Keratinocyte (primary cell): ENCODE data around the gene IFT25. TPM values are rescaled to one million over a fixed set of nuclear protein-coding genes. Genes with fewer than 3 reads are reported as not detected.

Experiments used
- DNase-seq: peaks from one replicate; pipeline ENCODE4 v3.0.0-alpha.2; 2011; ENCODE audit warnings: low read depth, missing footprints, low spot score
- FAIRE-seq: peaks from 2 replicates; lab custom pipeline; 2011; peaks lifted over from hg19 to GRCh38; lab: Jason Lieb, UNC
- H2AFZ ChIP-seq: 2 replicates; pipeline ENCODE4 v1.6.0; 2012; ENCODE audit warnings: low read length, control low read depth, inconsistent platforms; ENCODE audit not compliant: control insufficient read depth
- H3K27ac ChIP-seq: 2 replicates; pipeline ENCODE4 v1.5.1; 2011; ENCODE audit warnings: low read length; ENCODE audit not compliant: control insufficient read depth, insufficient read depth
- H3K27me3 ChIP-seq: 3 replicates; pipeline ENCODE4 v1.6.0; 2011; ENCODE audit warnings: low read length; ENCODE audit not compliant: control insufficient read depth, insufficient read depth; ENCODE audit errors: extremely low read depth
- H3K36me3 ChIP-seq, 2 experiments: 2 replicates in 1 of 2; 3 replicates in 1 of 2; pipeline ENCODE4 v1.5.1; 2011; ENCODE audit warnings: low read length in 2 of 2, mild to moderate bottlenecking in 1 of 2; ENCODE audit not compliant: control insufficient read depth in 2 of 2, insufficient read depth in 2 of 2; ENCODE audit errors: extremely low read depth in 1 of 2
- H3K4me1 ChIP-seq: 3 replicates; pipeline ENCODE4 v1.5.1; 2011; ENCODE audit warnings: low read length; ENCODE audit not compliant: control insufficient read depth, insufficient read depth; ENCODE audit errors: extremely low read depth
- H3K4me2 ChIP-seq: 3 replicates; pipeline ENCODE4 v1.6.0; 2011; ENCODE audit warnings: low read depth, low read length; ENCODE audit not compliant: control insufficient read depth, insufficient read depth; ENCODE audit errors: extremely low read depth
- H3K4me3 ChIP-seq, 3 experiments: fragments of 200-600 bp in 1 of 3; sonication (generic) in 1 of 3; 2 replicates in 2 of 3; 3 replicates in 1 of 3; pipeline ENCODE4 v1.5.1; 2011 to 2016; ENCODE audit warnings: low read length in 3 of 3, mild to moderate bottlenecking in 3 of 3, control low read depth in 2 of 3, inconsistent platforms in 1 of 3, low read depth in 1 of 3, mixed read lengths in 1 of 3, mixed run types in 1 of 3, moderate library complexity in 1 of 3; ENCODE audit not compliant: control insufficient read depth in 2 of 3, insufficient read depth in 2 of 3; ENCODE audit errors: extremely low read depth in 1 of 3
- H3K79me2 ChIP-seq: 2 replicates; pipeline ENCODE4 v1.6.0; 2012; ENCODE audit warnings: low read length; ENCODE audit not compliant: control insufficient read depth, insufficient read depth
- H3K9ac ChIP-seq: 3 replicates; pipeline ENCODE4 v1.6.0; 2011; ENCODE audit warnings: low read length; ENCODE audit not compliant: control insufficient read depth, insufficient read depth; ENCODE audit errors: extremely low read depth
- H3K9me1 ChIP-seq: 3 replicates; pipeline ENCODE4 v1.6.0; 2011; ENCODE audit warnings: low read length; ENCODE audit not compliant: control insufficient read depth, insufficient read depth; ENCODE audit errors: extremely low read depth
- H3K9me3 ChIP-seq: 2 replicates; pipeline ENCODE4 v1.5.1; 2012; ENCODE audit warnings: low read depth, low read length; ENCODE audit not compliant: control insufficient read depth
- H4K20me1 ChIP-seq: 3 replicates; pipeline ENCODE4 v1.6.0; 2011; ENCODE audit warnings: low read length; ENCODE audit not compliant: control insufficient read depth, insufficient read depth; ENCODE audit errors: extremely low read depth
- EZH2 ChIP-seq: IDR thresholded peaks from one replicate; pipeline ENCODE4 v1.6.1; 2012; ENCODE audit warnings: inconsistent platforms, mild to moderate bottlenecking, low read length, moderate library complexity
- dilution Hi-C: fragments of 300-500 bp; cut with MboI; formaldehyde crosslinking; loops from one replicate; pipeline ENCODE4 v1.7.0; 2020; ENCODE audit warnings: low sequenced_read_pairs; ENCODE audit not compliant: extremely low pct_ligation_motif_present
- polyA plus RNA-seq, 5 experiments: library from polyadenylated mRNA; depleted of rRNA in 3 of 5; stranded (reverse) in 3 of 5; stranded (forward) in 1 of 5; unstranded in 1 of 5; fragments of >200 nt; gene quantifications; 1 replicate in 1 of 5; 2 replicates in 3 of 5; 3 replicates in 1 of 5; pipeline versions ENCODE4 v1.2.1 to v1.2.3, GENCODE V29; 2011 to 2012; ENCODE audit warnings: missing spikeins in 2 of 5, low read depth in 1 of 5, low replicate concordance in 1 of 5
- TF ChIP-seq, protein P1 (sequence below), 3 experiments: IDR thresholded peaks in 1 of 3; conservative IDR thresholded peaks in 1 of 3; optimal IDR thresholded peaks in 1 of 3; 2 replicates in 2 of 3; 3 replicates in 1 of 3; pipeline versions ENCODE3 to v1.5.1; 2011; ENCODE audit warnings: low read length in 3 of 3, mild to moderate bottlenecking in 3 of 3, moderate library complexity in 2 of 3, control low read depth in 1 of 3, inconsistent platforms in 1 of 3; ENCODE audit not compliant: insufficient read depth in 2 of 3; ENCODE audit errors: extremely low read depth in 1 of 3

IFT25 gene
- polyA plus RNA-seq, 1 donor (not counting 4 experiments of a cell fraction or from before 2014, with no cell fraction given): 64.3 TPM

GRCh38 chr1:53891678-53892077, 53.8 kb downstream of the IFT25 start:
- no peak for DNase-seq
- no peak for TF ChIP-seq EZH2
- TF ChIP-seq, protein P1, sequence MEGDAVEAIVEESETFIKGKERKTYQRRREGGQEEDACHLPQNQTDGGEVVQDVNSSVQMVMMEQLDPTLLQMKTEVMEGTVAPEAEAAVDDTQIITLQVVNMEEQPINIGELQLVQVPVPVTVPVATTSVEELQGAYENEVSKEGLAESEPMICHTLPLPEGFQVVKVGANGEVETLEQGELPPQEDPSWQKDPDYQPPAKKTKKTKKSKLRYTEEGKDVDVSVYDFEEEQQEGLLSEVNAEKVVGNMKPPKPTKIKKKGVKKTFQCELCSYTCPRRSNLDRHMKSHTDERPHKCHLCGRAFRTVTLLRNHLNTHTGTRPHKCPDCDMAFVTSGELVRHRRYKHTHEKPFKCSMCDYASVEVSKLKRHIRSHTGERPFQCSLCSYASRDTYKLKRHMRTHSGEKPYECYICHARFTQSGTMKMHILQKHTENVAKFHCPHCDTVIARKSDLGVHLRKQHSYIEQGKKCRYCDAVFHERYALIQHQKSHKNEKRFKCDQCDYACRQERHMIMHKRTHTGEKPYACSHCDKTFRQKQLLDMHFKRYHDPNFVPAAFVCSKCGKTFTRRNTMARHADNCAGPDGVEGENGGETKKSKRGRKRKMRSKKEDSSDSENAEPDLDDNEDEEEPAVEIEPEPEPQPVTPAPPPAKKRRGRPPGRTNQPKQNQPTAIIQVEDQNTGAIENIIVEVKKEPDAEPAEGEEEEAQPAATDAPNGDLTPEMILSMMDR (optimal IDR thresholded peaks at IDR 0.05 in 1 of 3, IDR thresholded peaks at IDR 0.05 in 1 of 3, conservative IDR thresholded peaks at IDR 0.05 in 1 of 3; ENCODE audit: extremely low read depth in 1 of 3, insufficient read depth in 2 of 3, low read length in 3 of 3): no peak
- peaks cover 18% of the 10 kb centered on the region for H3K4me1 ChIP-seq
- FAIRE-seq: no peak
- no peak overlapping the region for H3K4me2 ChIP-seq
- H3K9me1 ChIP-seq: no peaks in the 10 kb centered on the region
- H4K20me1 ChIP-seq: no peaks in the 10 kb centered on the region
- no peaks in the 10 kb centered on the region for H3K36me3 ChIP-seq
- H3K9me3 ChIP-seq: no peaks in the 10 kb centered on the region
- H3K27ac ChIP-seq: no peak overlapping the region
- H3K79me2 ChIP-seq: no peaks in the 10 kb centered on the region
- H3K9ac ChIP-seq: no peak overlapping the region
- no peaks in the 10 kb centered on the region for H3K27me3 ChIP-seq
- H2AFZ ChIP-seq: no peak overlapping the region
- dilution Hi-C loops: no loop called here
- H3K4me3 ChIP-seq: no peak overlapping the region

- dilution Hi-C loops: no loop called here
- FAIRE-seq (no peak), DNase-seq (no peak)
- no peaks in the 10 kb centered on the region for H3K27me3 ChIP-seq
- H3K9ac ChIP-seq: no peak overlapping the region
- H3K4me2 ChIP-seq: no peak overlapping the region
- no peaks in the 10 kb centered on the region for H3K9me1 ChIP-seq
- no peak overlapping the region for H2AFZ ChIP-seq
- no peaks in the 10 kb centered on the region for H3K79me2 ChIP-seq
- no peak overlapping the region for H3K27ac ChIP-seq
- no peak overlapping the region for H3K4me3 ChIP-seq
- peaks cover 17% of the 10 kb centered on the region for H3K4me1 ChIP-seq
- peaks cover 0 to 2% of the 10 kb centered on the region in 2 experiments for H3K36me3 ChIP-seq
- H3K9me3 ChIP-seq: no peaks in the 10 kb centered on the region
- no peaks in the 10 kb centered on the region for H4K20me1 ChIP-seq
- TF ChIP-seq, protein P1 (optimal IDR thresholded peaks at IDR 0.05 in 1 of 3, IDR thresholded peaks at IDR 0.05 in 1 of 3, conservative IDR thresholded peaks at IDR 0.05 in 1 of 3; ENCODE audit: extremely low read depth in 1 of 3, insufficient read depth in 2 of 3, low read length in 3 of 3): no peak
- TF ChIP-seq EZH2: no peak
Observed at GRCh38 chr1:53891018-53891417, 54.5 kb downstream of the IFT25 start.
